CD4-positive, alpha-beta T cell treated with Interferon gamma for 1 hour (primary cell): Measurements from ENCODE around the gene DOK6.
"Not testable (repeated sequence)": the region's sequence is repeated elsewhere in the genome, so short reads cannot be mapped to it uniquely, and the experiment has no call there.

ENCODE experiments used
- DNase-seq: peaks from one replicate; pipeline ENCODE4 v3.0.0-alpha.2; 2020

Gene DOK6

GRCh38 chr18:69631281-69631680 lies 230.6 kb downstream of the DOK6 start:
- no peak for DNase-seq

DNA sequence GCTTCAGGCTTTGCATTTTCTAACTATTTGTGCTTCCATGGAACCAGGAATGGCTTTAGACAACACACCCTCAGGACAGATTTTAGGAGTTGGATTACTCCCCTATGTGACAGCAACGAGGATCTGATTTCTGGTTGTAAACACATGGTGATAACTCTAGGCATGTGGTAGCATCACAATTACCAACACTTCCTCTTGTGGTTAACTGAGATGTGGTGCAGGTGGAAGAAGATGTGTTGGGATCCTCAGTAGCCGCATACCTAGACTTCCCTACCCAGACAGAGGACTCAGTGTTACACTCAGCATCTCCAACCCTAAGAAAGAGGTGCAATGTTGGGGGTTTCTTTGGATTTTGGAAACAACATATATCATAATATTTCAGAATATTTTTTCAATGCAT lies 234.8 kb downstream of the DOK6 start:
- no peak for DNase-seq

GRCh38 chr18:69636529-69637301 lies 236.0 kb downstream of the DOK6 start:
- DNase-seq: no peak

GRCh38 chr18:69638056-69638455 lies 237.4 kb downstream of the DOK6 start:
- no peak for DNase-seq

DNA sequence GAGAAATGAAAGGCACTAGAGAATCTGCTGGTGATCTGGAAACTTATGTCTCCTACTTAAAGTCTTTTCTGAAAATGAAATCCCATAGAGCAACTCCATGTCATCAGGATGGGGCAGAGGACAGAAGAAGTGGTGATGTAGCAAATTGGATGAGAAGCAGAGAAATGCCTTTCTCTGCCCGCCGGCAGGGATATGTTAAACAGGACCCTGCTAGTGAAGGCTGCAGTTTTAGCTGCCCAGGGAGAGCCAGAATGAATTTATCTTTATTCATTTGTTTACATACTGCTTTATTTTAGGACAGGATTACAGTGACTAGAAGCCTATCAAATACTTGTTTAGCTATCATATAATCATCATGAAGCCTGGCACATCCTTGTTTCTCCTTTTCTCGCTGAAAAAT lies 247.0 kb downstream of the DOK6 start:
- DNase-seq: no peak

- no peak for DNase-seq
Measured at GRCh38 chr18:69648486-69648885, 247.8 kb downstream of the DOK6 start.

DNA sequence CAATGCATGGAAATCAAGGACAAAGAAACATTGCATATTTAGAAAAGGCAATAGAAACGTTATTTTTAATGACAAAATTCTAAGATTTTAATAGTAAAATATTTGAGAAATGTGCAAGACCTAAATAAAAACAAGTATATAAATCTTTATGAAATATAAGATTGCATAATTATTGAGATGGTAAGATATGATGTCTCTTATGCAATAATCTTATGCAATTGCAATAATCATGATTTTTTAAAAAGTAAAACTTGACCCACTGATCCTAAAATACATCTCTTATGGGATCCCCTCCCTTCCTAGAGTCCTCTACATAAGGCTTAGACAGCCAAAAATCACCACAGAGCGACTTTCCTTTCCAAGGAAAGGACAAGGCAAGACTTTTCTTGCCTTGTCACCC lies 249.0 kb downstream of the DOK6 start:
- no peak for DNase-seq

GRCh38 chr18:69651243-69651642 lies 250.6 kb downstream of the DOK6 start:
- no peak for DNase-seq

- DNase-seq: no peak
Measured at GRCh38 chr18:69655816-69656215, 255.1 kb downstream of the DOK6 start.

DNA sequence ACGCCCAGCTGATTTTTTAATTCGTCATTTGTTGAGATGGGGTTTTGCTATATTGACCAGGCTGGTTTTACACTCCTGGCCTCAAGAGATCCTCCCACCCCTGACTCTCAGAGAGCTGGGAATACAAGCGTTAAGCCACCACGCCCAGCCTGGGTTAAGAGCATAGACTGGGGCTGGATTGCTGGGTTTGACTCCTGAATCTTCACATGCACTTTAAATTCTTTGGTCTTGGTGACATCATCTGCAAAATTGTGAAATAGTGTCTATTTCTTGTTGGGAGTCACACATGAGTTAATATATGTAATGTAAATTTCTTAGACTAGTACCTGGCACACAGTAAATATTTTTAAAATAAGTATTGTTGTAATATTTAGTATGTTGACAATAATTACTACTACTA lies 257.4 kb downstream of the DOK6 start:
- no peak for DNase-seq

- DNase-seq: no peak
Measured at GRCh38 chr18:69658685-69659084, 258.0 kb downstream of the DOK6 start.

DNA sequence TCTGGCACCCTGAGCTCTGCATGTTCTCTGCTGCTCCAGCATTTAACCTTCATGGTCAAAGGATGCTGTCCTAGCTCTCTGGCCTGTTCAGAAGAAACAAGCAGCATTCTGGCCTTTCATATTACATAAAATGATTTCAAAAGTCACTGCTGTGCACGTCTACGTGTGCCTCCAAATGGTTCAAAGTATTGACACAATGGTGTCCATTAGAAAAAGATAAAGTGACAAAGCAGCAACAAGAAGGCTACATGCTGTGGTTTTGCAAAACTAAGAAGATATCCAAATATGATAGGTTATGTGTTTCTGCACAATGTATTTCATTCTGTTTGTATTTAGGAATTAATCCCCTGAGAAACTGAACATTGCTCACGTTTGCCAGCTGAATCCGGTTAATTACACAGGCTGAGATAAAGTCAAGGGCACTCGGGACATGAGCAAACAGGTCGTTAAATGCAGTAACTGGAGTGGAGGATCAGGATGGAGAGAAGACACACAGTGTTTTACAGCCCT lies 258.5 kb downstream of the DOK6 start:
- no peak for DNase-seq

- not testable (repeated sequence) for DNase-seq
Measured at GRCh38 chr18:69662090-69662489, 261.4 kb downstream of the DOK6 start.

DNA sequence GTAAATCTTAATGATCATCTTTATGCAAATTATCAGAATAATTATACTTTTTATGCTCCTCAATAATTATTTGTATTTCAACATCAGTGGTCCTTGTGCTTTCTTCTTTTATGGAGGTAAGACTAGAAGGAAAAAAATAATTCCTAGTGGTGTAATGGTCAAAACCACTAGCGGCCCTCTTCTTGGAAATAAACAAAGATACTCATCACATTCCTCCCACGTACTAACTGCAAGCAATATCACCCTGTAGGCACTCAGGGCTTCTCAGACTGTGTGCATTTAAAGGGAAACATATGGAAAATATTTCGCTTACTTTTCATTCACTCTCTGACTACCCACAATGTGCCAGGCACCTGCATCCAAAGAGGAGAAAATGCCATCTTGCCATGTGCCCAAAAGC lies 263.7 kb downstream of the DOK6 start:
- no peak for DNase-seq

DNA sequence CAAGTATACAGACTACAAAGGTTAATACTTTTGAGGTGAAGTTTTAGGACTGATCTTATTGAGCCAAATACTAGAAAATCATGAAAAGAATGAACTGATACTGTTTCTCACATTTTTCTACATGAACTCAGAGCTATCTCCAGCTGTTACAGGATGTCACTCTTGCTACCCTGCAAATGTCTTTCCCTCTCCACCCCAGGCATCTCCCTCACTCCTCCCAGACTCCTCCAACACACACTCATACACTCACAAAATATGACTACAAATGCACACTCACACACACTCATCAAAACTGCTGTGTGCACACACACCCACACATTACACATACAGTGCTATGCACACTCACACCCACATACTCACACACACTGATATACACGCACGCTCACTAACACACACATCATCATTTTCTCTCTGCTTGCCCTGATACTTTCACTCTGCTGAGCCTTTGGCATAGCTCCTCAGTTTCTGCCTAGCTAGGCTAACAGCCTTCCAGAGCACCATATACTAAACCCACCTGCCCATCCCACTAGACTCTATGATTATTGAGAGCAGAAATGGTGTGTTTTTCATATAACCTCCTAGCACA lies 273.7 kb downstream of the DOK6 start:
- DNase-seq: no peak

DNA sequence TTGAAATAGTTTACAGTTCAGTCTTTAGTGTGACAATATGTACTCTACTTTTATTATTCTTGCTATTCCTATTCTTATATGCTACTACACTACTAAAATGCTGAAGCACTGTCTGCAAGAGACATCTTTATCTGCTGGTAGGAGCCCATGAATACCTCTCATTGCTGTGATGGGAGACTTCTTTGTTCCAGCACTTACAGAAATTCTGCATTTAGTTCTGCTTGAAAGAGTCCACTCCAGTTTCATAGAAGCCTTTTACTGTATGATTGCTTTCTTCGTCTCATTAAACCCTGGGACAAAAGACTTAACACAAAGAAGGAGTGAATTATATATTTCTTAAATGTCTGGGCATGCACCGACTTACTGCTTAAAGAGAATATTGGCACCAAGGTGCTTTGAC lies 274.3 kb downstream of the DOK6 start:
- DNase-seq: no peak

DNA sequence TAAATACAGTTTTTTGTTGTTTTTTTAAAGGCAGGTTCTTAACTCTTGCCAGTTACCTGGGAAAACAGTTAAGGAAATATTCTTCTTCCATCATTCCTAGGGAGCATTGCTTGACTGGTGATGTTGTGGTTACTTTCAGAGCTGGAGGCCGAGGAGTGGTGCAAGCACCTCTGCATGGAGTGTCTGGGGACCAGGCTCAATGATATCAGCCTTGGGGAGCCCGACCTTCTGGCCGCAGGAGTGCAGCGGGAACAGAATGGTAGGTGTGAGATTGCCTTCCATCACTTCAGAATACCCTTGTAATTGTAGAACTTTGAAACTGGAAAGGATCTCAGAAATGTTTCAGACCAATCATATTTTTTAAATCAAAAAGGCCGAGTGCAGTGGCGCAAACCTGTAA lies 276.9 kb downstream of the DOK6 start:
- DNase-seq: no peak

DNA sequence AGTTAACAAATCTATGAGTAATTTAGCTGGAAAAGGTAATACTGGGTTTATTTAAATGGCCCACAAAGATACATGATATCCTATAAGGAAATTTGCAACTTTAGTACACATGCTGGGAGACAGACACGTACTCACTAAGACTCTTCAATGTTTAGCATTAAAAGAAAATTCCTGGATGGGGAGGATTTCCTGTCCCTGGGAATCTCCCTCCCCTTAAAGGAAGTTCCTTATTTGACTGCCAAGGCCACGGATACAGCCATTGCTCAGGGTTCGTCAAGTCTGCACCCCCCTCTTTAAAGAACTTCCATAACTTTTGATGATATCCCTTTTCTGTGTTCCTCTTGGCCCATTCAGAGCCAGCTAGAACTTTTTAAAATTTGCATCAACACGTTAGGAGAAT lies 279.4 kb downstream of the DOK6 start:
- DNase-seq: no peak

DNA sequence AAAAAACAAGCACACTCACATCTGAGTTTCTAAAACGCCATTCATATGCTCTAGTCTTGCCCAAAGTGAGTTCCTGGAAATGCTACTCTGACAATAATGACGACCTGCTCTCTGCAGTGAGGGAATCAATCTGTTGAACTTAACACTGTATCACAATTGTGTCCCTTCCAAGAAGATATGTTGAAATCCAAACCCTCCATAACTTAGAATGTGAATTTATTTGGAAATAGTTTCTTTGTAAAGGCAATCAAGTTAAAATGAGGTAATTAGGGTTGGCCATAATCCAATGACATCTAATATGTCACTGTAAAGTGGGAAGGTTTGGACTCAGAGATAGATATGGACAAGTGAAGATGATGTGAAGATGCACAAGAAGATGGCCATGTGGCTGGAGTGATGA lies 282.5 kb downstream of the DOK6 start:
- no peak for DNase-seq

GRCh38 chr18:69684789-69685188 lies 284.1 kb downstream of the DOK6 start:
- DNase-seq: no peak

GRCh38 chr18:69686861-69687260 lies 286.2 kb downstream of the DOK6 start:
- DNase-seq: no peak

DNA sequence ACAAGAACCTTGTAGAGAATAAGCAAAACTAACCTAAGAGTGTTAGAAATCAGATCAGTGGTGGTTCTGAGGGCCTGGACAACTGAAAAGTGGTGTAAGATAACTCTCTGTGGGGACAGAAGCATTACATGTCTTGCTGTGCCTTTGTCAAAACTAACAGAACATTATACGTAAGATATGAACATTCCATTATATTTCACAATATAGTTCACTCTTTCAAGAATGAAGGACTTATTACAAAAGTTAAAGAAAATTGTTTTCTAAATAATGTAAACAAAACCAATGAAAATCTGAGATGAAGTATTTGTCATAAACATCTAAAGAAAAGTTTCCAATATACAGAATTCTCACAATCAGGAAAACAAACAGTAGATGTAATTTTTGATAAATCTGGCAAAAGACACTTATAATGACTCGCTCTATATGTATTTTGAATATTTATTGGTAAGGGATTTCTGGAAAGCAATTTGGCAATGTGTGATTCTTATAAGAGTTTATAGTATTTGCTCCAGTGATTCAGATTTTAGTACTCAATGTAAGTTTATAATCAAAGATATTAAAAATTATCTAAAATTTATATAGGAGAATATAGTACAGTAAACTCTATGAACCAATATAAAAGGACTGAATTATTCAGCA lies 288.6 kb downstream of the DOK6 start:
- DNase-seq: no peak

GRCh38 chr18:69691008-69691760 lies 290.5 kb downstream of the DOK6 start:
- no peak for DNase-seq

- DNase-seq: no peak
Measured at GRCh38 chr18:69697069-69697468, 296.4 kb downstream of the DOK6 start.
